GM19468 (cell line): ENCODE results near the gene RARS2.

ENCODE experiments used
- ATAC-seq: cut with Tn5 transposase; IDR thresholded peaks from one replicate; pipeline ENCODE4 v1.9.1; 2021; ENCODE audit warnings: mild to moderate bottlenecking, moderate library complexity, moderate number of reproducible peaks; ENCODE audit not compliant: unreplicated experiment; ENCODE audit errors: extremely low read depth

RARS2 gene

DNA sequence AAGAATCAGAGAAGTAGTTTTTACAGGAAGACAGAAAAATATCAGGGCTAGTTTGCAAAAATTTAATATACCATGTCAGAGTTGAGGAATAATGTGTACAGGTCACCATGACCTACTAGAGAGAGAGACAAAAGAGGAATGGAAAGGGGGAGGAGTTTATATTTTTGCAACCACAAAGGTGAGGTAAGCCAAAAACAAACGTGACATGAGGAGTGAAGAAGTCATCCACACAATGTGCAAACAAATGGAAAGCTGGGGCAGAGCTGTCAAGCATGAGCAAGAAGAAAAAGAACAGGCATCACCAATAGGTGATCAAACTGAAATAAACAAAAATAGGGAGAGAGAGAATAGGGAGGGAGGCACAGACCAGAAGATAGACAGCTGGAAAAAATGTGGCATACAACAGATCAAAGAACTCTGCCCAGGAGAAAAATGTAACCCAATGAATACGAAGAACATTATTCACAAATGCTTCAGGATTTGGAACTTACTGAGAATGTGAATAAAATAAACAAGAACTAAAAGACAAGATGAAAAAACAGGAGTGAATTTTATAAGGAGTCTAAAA, 15.5 kb downstream of the RARS2 start:
- ATAC-seq = no peak

DNA sequence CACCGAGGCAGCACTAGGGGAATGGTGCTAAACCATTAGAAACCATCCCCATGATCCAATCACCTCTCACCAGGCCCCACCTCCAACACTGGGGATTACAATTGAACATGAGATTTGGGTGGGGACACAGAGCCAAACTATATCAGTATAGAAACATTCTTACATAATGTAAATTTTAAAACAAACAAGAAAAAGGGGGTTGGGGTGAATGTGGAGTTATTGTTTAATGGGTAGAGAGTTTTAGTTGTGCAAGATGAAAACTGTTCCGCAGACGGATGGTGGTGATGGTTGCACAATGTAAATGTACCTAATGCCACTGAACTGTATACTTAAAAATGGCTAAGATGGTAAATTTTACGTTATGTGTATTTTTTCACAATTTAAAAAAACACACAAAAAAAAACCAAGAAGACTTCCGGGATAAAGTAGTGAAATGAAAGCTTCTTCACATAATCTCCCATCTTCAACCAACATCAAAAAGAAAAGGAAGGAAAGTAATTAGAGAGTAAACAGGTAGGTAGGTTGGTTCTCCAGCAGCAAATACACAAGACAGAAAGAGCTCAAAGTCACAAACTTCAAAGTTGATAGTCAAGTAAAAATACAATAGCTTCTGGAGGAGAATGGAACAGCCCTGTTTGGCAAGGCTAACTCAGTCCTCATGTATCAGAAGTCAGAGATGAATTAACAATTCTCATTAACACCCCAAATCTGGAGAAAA, 16.3 kb downstream of the RARS2 start:
- no peak for ATAC-seq

GRCh38 chr6:87572883-87573282, 16.9 kb downstream of the RARS2 start:
- no peak for ATAC-seq

DNA sequence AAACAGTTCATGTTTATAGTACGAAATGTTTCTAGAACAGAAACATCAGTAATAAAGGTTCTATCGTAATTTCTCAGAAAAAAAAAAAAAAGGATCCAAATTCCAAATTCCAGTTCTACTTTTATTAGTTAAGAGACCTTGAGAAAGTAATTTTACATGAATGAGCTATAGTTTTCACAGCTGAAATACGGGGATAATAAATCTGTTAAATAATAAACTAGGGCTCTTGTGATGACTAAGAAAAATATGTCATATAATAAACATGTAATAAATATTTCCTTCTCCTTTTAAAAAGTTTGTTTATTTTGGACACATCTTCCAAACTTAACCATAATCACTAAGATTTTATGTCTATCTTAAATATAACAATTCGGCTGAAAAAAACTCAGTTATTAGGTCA, 17.8 kb downstream of the RARS2 start:
- ATAC-seq = no peak

DNA sequence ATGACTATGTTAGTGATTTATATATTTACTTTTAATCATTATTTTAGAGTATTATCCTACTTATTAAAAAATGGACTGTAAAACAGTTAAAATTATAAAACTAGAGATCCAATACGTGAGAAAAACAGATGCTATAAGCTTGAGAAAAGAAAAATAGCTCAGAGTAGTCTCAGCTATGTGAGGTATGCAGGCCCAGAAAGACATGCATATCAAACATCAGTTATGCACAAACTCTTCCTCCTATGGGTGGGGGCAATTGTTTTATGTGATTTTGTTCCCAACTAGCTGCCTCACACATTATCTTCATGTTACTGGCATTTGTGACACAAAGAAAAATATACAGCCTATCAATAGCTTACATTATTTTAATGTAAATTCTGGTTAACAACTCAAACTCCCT, 28.8 kb downstream of the RARS2 start:
- no peak for ATAC-seq

- ATAC-seq = no peak
Observed at GRCh38 chr6:87558446-87558845, 31.3 kb downstream of the RARS2 start.

- ATAC-seq = no peak
Observed at GRCh38 chr6:87555506-87555905, 34.3 kb downstream of the RARS2 start.

DNA sequence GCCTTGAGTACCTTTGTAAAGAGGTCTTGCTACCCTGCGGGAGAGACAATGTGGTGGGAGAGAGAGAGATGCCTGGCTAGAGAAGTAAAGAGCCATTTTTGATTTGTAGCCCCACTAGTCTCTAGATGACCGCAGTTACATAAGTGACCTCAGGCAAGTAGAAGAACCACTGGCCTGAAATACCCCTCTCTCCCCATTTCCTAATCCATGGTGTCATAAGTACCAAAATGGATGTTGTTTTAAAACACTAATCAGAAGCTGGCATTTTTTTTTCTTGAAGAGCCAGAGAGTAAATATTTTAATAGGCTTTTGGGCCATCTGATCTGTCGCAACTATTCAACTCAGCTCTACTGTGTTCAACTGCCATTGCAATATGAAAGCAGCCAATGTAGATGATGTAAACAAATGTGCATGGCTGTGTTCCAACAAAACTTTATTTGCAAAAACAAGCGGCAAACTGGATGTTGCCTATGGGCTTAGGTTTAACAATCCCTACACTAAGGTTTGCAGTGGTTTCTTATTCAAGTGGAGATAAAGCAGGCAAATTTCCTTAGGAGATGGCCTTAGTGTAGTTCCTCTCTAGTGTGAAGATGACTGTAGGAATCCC, 36.5 kb downstream of the RARS2 start:
- ATAC-seq = no peak

DNA sequence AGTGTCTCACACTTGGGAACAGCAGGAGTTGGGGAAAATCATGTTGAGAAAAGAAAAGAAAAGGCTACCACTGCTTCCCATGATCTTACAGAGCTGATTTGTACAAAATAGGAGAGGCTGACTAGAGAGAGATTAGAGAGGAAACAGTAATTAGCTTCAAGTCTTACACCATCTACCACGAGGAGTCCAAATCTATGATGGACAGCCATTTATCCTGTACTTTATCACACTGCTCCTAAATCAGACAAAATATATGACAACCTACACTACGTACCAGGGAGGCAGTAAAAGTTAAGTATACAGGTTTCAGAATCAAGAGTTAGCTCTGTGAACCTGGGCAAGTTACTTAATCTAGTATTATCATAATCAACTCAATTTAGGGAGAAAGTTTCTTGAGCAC, 38.0 kb downstream of the RARS2 start:
- no peak for ATAC-seq

DNA sequence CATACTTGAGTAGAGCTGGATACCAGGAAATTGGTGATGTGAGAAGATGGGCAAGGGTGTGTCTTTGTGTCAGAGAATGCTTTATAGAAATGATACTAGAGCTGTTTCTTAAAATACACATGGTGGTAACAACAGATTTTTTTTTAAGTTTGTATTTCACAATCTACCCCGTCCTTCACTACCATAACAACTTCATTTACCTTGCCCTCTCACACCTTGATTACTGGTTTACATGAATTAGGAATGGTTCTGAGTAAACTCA, 45.4 kb downstream of the RARS2 start:
- ATAC-seq = no peak

DNA sequence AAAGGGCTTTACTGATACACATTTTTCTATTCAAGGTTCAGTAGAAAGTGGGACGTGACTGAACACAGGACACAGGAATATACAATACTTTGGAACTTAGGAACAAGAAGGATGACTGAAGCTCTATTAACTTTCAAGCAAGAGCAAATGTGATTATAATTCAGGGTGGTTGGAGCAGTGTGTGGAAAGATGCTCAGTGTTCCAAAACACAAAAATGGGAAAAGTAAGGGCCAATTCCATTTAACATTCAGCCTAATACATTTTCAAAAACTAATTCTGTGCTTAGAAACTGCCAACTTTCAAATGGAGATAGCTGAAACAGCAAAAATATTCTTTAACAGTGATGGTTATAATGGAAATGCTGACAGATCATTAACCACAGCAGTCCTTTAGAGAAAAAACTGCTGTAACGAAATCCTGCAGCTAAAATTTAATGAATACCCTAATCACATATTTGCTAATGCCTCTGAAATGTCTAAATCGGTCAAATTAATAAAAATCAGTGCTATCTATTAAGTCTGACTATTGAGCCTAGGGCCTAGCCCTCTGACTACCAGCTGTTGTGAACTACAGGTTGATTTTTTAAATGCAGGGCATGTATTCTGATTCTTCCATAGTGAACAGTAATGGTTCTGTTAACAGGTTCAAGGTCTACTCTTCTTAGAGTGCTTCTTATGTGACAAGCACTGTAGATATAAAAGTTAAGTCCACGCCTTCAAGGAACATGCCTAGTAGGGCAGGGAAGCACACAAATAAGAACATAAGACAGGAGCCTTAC, 45.9 kb downstream of the RARS2 start:
- no peak for ATAC-seq

- ATAC-seq = no peak
Observed at GRCh38 chr6:87541744-87542143, 48.0 kb downstream of the RARS2 start.

DNA sequence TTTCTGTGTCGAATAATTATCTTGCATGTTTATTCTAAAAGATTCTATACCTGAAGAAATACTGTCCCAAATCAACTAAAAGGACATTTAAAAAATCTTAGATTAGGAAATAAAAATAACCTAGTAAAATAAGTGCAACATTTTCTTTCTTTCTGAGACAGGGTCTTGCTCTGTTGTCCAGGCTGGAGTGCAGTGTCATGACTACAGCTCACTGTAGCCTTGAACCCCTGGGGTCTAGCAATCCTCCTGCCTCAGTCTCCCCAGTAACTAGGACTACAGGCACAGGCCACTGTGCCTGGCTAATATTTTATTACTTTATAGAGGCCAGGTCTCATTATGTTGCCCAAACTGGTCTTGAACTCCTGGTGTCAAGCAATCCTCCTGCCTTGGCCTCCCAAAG, 48.7 kb downstream of the RARS2 start:
- ATAC-seq = no peak

GRCh38 chr6:87540539-87540938, 49.2 kb downstream of the RARS2 start:
- no peak for ATAC-seq

- no peak for ATAC-seq
Observed at GRCh38 chr6:87539554-87539953, 50.2 kb downstream of the RARS2 start.

GRCh38 chr6:87538510-87539260, 51.1 kb downstream of the RARS2 start:
- no peak for ATAC-seq

DNA sequence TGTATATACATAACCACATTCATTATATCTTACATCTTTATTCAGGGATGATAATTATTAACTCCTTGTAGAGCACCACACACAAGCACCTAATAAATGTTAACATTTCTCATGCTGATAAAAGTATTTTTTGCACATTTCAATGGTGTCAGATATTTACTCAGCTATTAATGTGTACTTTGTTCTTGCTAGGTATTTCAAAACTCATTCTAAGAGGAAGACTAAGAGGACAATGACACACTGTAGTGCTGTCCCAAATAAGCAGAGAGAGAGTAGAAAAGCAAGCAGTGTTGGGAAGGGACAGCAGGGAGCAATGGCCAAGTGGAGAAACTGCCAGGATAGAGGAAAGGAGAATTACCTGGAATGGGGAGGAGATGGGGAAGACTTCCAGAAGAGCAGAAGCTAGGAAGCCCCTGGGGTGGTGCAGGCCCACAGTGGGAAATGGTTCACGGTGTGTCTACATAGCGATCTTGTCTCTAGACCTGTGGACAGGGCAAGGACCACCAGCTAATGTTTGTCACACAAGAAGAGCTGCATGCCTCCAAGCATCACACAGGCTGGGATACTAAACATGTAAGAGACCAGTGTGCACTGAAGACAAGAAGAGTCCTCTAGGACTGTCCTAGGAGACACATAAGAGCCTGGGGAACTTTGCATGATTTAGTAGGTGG, 55.3 kb downstream of the RARS2 start:
- no peak for ATAC-seq

DNA sequence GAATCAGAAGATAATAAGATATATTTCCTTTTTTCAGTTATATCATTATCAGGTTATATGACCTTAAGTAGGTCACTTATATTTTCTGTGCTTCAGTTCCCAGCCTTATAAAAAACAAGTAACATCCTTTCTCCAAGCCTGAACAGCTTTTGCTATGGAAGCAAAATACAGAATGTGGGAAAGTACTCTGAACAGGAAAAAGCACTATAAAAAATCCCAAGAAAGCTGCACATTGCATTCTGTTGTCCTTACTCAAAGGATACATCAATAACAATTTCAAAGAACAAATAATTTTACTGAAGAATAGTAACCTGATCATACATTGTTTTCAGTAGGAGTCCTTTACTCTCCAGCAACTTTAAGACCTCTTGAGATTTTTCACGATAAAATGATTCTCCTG, 60.6 kb downstream of the RARS2 start:
- ATAC-seq = no peak

DNA sequence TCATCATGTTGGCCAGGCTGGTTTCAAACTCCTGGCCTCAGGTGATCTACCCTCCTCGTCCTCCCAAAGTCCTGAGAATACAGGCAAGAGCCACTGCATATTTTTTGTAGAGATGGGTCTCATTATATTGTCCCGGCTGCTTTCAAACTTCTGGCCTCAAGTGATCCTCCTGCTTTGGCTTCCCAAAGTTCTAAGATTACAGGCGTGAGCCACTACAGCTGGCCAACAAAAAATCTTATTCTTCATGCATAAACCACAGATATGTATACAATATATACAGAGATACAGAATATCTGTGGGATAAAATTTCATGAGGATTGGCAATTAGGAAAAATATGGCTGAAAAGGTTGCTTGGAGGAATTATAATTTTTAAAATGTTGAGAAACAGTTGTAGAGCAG, 67.1 kb downstream of the RARS2 start:
- ATAC-seq = no peak

GRCh38 chr6:87518453-87518852, 71.3 kb downstream of the RARS2 start:
- no peak for ATAC-seq
